ENCODE results near the gene RAMP2. TPM values are rescaled to one million over a fixed set of nuclear protein-coding genes. Genes with fewer than 3 reads are reported as not detected.

RAMP2 gene
- total RNA-seq, 1 donor from 2014 or later: 114 TPM

DNA sequence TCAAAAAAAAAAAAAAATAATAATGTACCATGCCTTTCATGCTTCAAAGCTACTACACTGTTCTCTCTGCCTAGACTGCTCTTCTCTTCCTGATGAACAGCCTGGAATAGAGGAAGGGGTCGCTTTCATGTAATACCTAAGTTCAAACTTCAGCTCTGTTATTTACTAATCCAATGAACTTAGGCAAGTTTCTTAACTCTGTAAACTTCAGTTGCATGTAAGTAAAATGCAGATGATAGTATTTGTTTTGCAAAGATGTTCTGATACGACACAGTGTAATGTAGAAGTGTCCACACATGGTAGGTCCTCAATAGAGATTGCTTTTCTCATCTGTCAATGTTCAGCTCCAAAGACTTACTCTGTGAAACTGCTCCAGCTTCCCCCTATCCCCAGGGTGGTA, 30.9 kb downstream of the RAMP2 start:
- Histone ChIP-seq H3K9me3 (no peaks in the 10 kb centered on the region), H3K4me3 (no peak overlapping the region), H3K27ac (no peak overlapping the region), H3K4me1 (peaks cover 3% of the 10 kb centered on the region), H3K27me3 (peaks cover 9% of the 10 kb centered on the region), H3K36me3 (no peaks in the 10 kb centered on the region)
- intact Hi-C loops (cut with DNase I): no loop called here
- DNase-seq (no peak), ATAC-seq (no peak)
- TF ChIP-seq, protein P1, sequence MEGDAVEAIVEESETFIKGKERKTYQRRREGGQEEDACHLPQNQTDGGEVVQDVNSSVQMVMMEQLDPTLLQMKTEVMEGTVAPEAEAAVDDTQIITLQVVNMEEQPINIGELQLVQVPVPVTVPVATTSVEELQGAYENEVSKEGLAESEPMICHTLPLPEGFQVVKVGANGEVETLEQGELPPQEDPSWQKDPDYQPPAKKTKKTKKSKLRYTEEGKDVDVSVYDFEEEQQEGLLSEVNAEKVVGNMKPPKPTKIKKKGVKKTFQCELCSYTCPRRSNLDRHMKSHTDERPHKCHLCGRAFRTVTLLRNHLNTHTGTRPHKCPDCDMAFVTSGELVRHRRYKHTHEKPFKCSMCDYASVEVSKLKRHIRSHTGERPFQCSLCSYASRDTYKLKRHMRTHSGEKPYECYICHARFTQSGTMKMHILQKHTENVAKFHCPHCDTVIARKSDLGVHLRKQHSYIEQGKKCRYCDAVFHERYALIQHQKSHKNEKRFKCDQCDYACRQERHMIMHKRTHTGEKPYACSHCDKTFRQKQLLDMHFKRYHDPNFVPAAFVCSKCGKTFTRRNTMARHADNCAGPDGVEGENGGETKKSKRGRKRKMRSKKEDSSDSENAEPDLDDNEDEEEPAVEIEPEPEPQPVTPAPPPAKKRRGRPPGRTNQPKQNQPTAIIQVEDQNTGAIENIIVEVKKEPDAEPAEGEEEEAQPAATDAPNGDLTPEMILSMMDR (IDR thresholded peaks at IDR 0.05): no peak

DNA sequence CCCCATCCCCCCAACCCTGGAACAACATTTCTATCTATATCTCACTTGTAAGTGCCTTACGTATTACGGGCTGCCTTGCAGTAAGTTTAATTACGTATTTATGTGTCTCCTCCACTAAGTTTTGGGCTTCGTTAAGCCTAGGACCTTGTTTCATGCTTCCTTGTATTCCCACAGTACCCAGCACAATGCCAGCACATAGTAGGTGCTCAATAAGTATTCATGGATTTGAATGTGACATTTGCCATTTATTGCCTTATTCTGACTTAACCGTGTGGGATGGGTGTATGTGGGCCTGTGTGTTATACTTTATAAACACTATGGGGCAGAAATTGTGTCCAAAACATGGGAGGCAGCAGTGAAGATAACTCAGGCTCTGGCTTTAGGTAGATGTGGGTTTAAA, 31.5 kb downstream of the RAMP2 start:
- no peak overlapping the region for H3K4me3 ChIP-seq
- intact Hi-C loops (cut with DNase I): no loop called here
- no peak overlapping the region for H3K27ac ChIP-seq
- peaks cover 8% of the 10 kb centered on the region for H3K27me3 ChIP-seq
- DNase-seq (no peak), ATAC-seq (no peak)
- TF ChIP-seq, protein P1 (IDR thresholded peaks at IDR 0.05): no peak
- H3K4me1 ChIP-seq: peaks cover 9% of the 10 kb centered on the region
- H3K36me3 ChIP-seq: no peaks in the 10 kb centered on the region
- H3K9me3 ChIP-seq: no peaks in the 10 kb centered on the region

DNA sequence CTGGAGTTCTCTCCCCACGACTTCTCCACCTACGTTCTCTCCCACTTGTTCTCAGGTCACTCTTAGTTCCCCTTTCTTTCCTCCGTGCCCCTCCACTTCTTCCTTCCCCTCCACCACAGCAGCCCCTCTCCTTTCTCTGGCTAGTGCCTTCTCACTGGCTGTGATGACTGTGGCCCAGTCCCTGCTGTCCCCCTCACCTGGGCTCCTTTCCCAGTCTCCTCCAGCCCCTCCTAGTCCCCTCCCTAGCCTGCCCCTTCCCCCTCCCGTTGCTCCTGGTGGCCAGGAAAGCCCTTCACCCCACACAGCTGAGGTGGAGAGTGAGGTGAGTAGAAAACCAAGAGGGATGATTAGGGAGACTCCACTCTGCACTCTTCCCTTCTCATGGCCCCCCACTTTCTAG, 34.0 kb downstream of the RAMP2 start:
- no peaks in the 10 kb centered on the region for H3K36me3 ChIP-seq
- no peaks in the 10 kb centered on the region for H3K9me3 ChIP-seq
- no peak overlapping the region for H3K4me3 ChIP-seq
- intact Hi-C loops (cut with DNase I): no loop called here
- TF ChIP-seq, protein P1 (IDR thresholded peaks at IDR 0.05): no peak
- H3K27ac ChIP-seq: no peak overlapping the region
- DNase-seq (no peak), ATAC-seq (no peak)
- no peaks in the 10 kb centered on the region for H3K27me3 ChIP-seq
- peaks cover 18% of the 10 kb centered on the region for H3K4me1 ChIP-seq

DNA sequence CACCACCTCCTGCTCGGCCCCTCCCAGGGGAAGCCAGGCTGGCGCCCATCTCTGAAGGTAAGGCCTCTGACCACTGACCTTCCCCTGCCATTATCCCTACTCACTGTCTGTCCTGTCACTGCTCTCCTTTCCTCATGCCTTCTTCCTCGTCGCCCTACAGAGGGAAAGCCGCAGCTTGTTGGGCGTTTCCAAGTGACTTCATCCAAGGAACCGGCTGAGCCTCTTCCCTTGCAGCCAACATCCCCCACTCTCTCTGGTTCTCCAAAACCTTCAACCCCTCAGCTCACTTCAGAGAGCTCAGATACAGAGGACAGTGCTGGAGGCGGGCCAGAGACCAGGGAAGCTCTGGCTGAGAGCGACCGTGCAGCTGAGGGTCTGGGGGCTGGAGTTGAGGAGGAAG, 34.4 kb downstream of the RAMP2 start:
- Histone ChIP-seq H3K27me3 (no peaks in the 10 kb centered on the region), H3K27ac (no peak overlapping the region), H3K4me3 (no peak overlapping the region), H3K9me3 (no peaks in the 10 kb centered on the region), H3K36me3 (no peaks in the 10 kb centered on the region), H3K4me1 (peaks cover 18% of the 10 kb centered on the region)
- intact Hi-C loops (cut with DNase I): no loop called here
- ATAC-seq (no peak), DNase-seq (no peak)
- TF ChIP-seq, protein P1 (IDR thresholded peaks at IDR 0.05): no peak

DNA sequence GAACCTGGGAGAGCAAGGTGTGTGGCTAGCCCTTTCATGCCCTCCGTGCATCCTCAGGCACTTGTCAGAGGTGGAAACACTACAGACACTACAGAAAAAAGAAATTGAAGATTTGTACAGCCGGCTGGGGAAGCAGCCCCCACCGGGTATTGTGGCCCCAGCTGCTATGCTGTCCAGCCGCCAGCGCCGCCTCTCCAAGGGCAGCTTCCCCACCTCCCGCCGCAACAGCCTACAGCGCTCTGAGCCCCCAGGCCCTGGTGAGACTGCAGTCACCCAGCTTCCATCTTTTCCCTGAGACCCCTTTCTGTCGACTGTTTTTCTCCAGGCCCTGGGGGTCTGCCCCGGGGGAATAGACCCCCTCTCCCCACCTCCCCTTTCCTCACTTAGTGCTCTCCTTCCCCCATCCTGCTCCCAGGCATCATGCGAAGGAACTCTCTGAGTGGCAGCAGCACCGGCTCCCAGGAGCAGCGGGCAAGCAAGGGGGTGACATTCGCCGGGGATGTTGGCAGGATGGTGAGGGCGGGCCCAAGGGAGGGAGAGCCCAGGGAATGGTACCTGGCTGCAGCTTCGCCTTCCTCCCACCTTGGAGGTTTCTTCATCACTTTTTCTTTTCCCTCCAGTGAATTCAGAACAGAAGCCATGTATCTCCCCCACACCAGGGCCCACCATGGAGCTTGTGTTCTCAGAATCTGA, 35.2 kb downstream of the RAMP2 start:
- DNase-seq (no peak), ATAC-seq (no peak)
- no peaks in the 10 kb centered on the region for H3K9me3 ChIP-seq
- TF ChIP-seq, protein P1 (IDR thresholded peaks at IDR 0.05): no peak
- no peaks in the 10 kb centered on the region for H3K36me3 ChIP-seq
- H3K27me3 ChIP-seq: no peaks in the 10 kb centered on the region
- peaks cover 18% of the 10 kb centered on the region for H3K4me1 ChIP-seq
- no peak overlapping the region for H3K27ac ChIP-seq
- H3K4me3 ChIP-seq: no peak overlapping the region
- intact Hi-C loops (cut with DNase I): no loop called here

Data from upper lobe of right lung (tissue), 1 donor.